HG03575 (cell line): ENCODE measurements around the gene USP20.

Experiments
- ATAC-seq: cut with Tn5 transposase; IDR thresholded peaks from one replicate; pipeline ENCODE4 v1.9.1; 2021; ENCODE audit not compliant: unreplicated experiment, insufficient number of reproducible peaks, low FRiP score; ENCODE audit errors: extremely low read depth

USP20 gene

GRCh38 chr9:129848712-129849441 is 13.6 kb downstream of the USP20 start:
- ATAC-seq = no peak

GRCh38 chr9:129849901-129850300 is 14.6 kb downstream of the USP20 start:
- ATAC-seq = no peak

- no peak for ATAC-seq
Observed at GRCh38 chr9:129850821-129851550, 15.7 kb downstream of the USP20 start.

- ATAC-seq = no peak
Observed at GRCh38 chr9:129851821-129852220, 16.6 kb downstream of the USP20 start.

- no peak for ATAC-seq
Observed at GRCh38 chr9:129852579-129852978, 17.3 kb downstream of the USP20 start.

GRCh38 chr9:129853614-129854013 is 18.4 kb downstream of the USP20 start:
- ATAC-seq = no peak

GRCh38 chr9:129854588-129855110 is 19.4 kb downstream of the USP20 start:
- ATAC-seq = no peak

- no peak for ATAC-seq
Observed at GRCh38 chr9:129857207-129857606, 21.9 kb downstream of the USP20 start.

GRCh38 chr9:129858167-129858962 is 23.1 kb downstream of the USP20 start:
- ATAC-seq = no peak

- no peak for ATAC-seq
Observed at GRCh38 chr9:129860653-129861446, 25.6 kb downstream of the USP20 start.

GRCh38 chr9:129861447-129861827 is 26.2 kb downstream of the USP20 start:
- ATAC-seq = no peak

- no peak for ATAC-seq
Observed at GRCh38 chr9:129863059-129863690, 27.9 kb downstream of the USP20 start.

GRCh38 chr9:129864991-129865647 is 29.9 kb downstream of the USP20 start:
- ATAC-seq = no peak

GRCh38 chr9:129865668-129866320 is 30.5 kb downstream of the USP20 start:
- no peak for ATAC-seq

- ATAC-seq = no peak
Observed at GRCh38 chr9:129866394-129867135, 31.3 kb downstream of the USP20 start.

- ATAC-seq = no peak
Observed at GRCh38 chr9:129867136-129868022, 32.1 kb downstream of the USP20 start.
